22Rv1 (cell line): ENCODE results near the gene MRPS7.

Experiments used
- CTCF ChIP-seq: fragments of 450-650 bp; IDR thresholded peaks from 2 replicates; pipeline ENCODE4 v1.5.1; 2017; ENCODE audit warnings: mild to moderate bottlenecking
- ZFX ChIP-seq: fragments of 450-650 bp; IDR thresholded peaks from 2 replicates; pipeline ENCODE4 v1.6.1; 2017; ENCODE audit warnings: antibody characterized with exemption, borderline replicate concordance

GRCh38 chr17:75266316-75267152 lies 4.9 kb downstream of the MRPS7 start:
- TF ChIP-seq CTCF: no peak
- no peak for TF ChIP-seq ZFX
